GM19395 (cell line): ENCODE results near the gene SLC6A12.

Experiments
- ATAC-seq: cut with Tn5 transposase; IDR thresholded peaks from one replicate; pipeline ENCODE4 v1.9.1; 2021; ENCODE audit warnings: mild to moderate bottlenecking, moderate library complexity; ENCODE audit not compliant: unreplicated experiment

SLC6A12 gene

DNA sequence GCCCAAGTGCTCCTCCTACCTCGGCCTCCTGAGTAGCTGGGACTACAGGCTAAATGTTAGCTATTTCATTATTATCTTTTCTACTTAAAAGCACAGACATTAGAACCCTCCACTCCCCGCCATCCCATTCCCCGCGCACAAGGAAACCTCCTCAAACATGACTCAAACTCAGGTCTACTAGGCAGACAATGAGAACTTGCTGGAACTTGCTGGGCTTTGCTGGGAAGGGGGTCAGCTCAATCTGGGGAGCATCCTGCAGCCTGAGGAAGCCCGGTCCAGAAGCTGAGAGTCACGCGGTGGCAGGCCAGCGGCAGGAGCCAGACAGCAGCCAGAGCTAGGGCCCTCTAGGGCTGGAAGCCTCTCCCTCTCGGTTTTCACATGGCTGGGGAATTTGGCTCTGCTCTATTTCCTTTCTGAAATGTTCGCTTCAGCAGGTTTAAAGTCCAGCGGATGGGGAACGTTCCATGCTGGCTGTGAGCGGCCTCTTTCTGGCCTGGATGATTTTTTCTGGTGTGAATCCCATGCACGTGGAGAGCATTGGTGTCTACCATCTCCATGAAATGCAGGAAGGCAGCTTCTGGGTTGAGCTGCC, 68.5 kb downstream of the SLC6A12 start:
- no peak for ATAC-seq

GRCh38 chr12:144650-145284, 69.2 kb downstream of the SLC6A12 start:
- ATAC-seq, result no peak

GRCh38 chr12:143964-144649, 69.8 kb downstream of the SLC6A12 start:
- ATAC-seq, result no peak

DNA sequence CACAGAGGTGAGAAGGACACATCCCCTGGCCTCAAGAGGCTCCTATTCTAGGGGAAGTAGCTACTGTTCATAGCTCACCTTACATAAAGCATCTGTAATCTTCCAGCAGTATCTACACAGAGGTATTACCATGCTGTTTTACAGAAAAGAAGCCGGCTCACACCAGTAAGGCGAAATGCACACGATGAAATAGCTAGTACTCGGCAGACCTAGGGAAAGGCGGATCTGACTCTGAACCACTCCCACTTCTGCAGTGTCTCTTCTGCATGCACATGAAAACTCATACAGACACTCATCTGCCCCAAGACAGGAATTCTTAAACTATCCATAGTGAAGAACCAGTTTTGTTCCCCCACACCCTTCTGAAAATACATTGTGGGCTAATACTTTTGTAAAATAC, 73.8 kb downstream of the SLC6A12 start:
- no peak for ATAC-seq
